NCI-H2227 (cell line): Measurements from ENCODE around the gene KLLN.
"Not testable (repeated sequence)": the region's sequence is repeated elsewhere in the genome, so short reads cannot be mapped to it uniquely, and the experiment has no call there.

ENCODE experiments used
- DNase-seq: peaks from one replicate; lab custom pipeline; 2025; ENCODE audit not compliant: unreplicated experiment; lab: John Stamatoyannopoulos, UW

Gene KLLN

GRCh38 chr10:87863053-87863943 is at the start of gene KLLN, which contains the start of gene PTEN:
TSS of gene KLLN (minus strand) at chr10:87863533. CDS start at chr10:87862487, 1,046 bp downstream.
TSS of gene PTEN (plus strand) at chr10:87863625. CDS start at chr10:87864470, 845 bp downstream.
- peak; percentile 91 for DNase-seq

GRCh38 chr10:87903396-87903795 is 40.1 kb upstream of the KLLN start:
- not testable (repeated sequence) for DNase-seq

- DNase-seq = not testable (repeated sequence)
Measured at GRCh38 chr10:87897957-87898356, 34.6 kb upstream of the KLLN start.

- DNase-seq = no peak
Measured at GRCh38 chr10:87896216-87896615, 32.9 kb upstream of the KLLN start.

GRCh38 chr10:87895430-87895829 is 32.1 kb upstream of the KLLN start:
- no peak for DNase-seq

GRCh38 chr10:87887548-87888289 is 24.4 kb upstream of the KLLN start:
- DNase-seq = no peak

- no peak for DNase-seq
Measured at GRCh38 chr10:87887146-87887545, 23.8 kb upstream of the KLLN start.

GRCh38 chr10:87886635-87887034 is 23.3 kb upstream of the KLLN start:
- no peak for DNase-seq

- DNase-seq = no peak
Measured at GRCh38 chr10:87882555-87883294, 19.4 kb upstream of the KLLN start.

GRCh38 chr10:87881373-87882059 is 18.2 kb upstream of the KLLN start:
- DNase-seq = not testable (repeated sequence)

- no peak for DNase-seq
Measured at GRCh38 chr10:87880336-87880735, 17.0 kb upstream of the KLLN start.

- no peak for DNase-seq
Measured at GRCh38 chr10:87878664-87879459, 15.5 kb upstream of the KLLN start.

GRCh38 chr10:87875929-87876571 is 12.7 kb upstream of the KLLN start:
- DNase-seq = no peak

- no peak for DNase-seq
Measured at GRCh38 chr10:87873656-87874055, 10.3 kb upstream of the KLLN start.

- no peak for DNase-seq
Measured at GRCh38 chr10:87872828-87873227, 9.5 kb upstream of the KLLN start.

GRCh38 chr10:87869773-87870551 is 6.6 kb upstream of the KLLN start:
- no peak for DNase-seq

- not testable (repeated sequence) for DNase-seq
Measured at GRCh38 chr10:87869139-87869538, 5.8 kb upstream of the KLLN start.

GRCh38 chr10:87868277-87868676 is 4.9 kb upstream of the KLLN start:
- no peak for DNase-seq

- DNase-seq = no peak
Measured at GRCh38 chr10:87867453-87867852, 4.1 kb upstream of the KLLN start.
